ENCODE measurements around the gene RPL29.

The RPL29 gene

DNA sequence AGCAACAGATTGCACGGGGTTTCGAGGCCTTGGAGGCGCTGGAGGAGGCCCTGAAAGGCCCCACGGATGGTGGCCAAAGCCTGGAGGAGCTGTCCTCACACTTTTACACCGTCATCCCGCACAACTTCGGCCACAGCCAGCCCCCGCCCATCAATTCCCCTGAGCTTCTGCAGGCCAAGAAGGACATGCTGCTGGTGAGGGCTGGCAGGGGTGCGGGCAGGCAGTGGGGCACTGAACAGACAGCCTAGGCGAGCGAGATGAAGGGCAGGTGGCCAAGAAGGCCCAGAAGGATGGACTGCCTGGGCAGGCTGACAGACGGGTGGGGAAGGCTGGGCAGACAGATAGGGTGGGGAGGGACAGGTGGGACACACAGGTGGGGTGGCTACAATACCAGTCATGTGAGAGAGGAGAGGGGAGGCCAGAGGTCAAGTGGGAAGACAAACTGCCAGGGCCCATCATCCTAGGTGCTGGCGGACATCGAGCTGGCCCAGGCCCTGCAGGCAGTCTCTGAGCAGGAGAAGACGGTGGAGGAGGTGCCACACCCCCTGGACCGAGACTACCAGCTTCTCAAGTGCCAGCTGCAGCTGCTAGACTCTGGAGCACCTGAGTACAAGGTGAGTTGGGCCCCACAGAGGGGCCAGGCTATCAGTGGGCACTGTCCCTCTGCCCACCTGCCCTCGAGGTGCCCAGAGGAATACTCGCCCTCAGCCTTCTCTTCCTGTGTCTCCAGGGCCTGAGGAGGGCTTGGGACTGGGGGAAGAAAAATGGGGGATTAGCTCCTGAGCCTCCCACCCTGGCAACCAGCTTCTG lies 50.5 kb downstream of the RPL29 start:
- no peak for DNase-seq

- DNase-seq: no peak
These were observed 51.2 kb downstream of the RPL29 start for GRCh38 chr3:51944451-51945021.
